Measurements from ENCODE around the gene HLA-DQA2. TPM values are rescaled to one million over a fixed set of nuclear protein-coding genes. Genes with fewer than 3 reads are reported as not detected.

HLA-DQA2 gene
- total RNA-seq, 4 donors from 2014 or later = 0.65 to 4.6 (median 1.7) TPM; not detected in 1

- TF ChIP-seq, protein P1, sequence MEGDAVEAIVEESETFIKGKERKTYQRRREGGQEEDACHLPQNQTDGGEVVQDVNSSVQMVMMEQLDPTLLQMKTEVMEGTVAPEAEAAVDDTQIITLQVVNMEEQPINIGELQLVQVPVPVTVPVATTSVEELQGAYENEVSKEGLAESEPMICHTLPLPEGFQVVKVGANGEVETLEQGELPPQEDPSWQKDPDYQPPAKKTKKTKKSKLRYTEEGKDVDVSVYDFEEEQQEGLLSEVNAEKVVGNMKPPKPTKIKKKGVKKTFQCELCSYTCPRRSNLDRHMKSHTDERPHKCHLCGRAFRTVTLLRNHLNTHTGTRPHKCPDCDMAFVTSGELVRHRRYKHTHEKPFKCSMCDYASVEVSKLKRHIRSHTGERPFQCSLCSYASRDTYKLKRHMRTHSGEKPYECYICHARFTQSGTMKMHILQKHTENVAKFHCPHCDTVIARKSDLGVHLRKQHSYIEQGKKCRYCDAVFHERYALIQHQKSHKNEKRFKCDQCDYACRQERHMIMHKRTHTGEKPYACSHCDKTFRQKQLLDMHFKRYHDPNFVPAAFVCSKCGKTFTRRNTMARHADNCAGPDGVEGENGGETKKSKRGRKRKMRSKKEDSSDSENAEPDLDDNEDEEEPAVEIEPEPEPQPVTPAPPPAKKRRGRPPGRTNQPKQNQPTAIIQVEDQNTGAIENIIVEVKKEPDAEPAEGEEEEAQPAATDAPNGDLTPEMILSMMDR (IDR thresholded peaks at IDR 0.05; ENCODE audit: low read depth) = no peak
Measured at GRCh38 chr6:32716396-32716795, 24.8 kb upstream of the HLA-DQA2 start.

GRCh38 chr6:32718879-32719278, 22.3 kb upstream of the HLA-DQA2 start:
- TF ChIP-seq, protein P1 (IDR thresholded peaks at IDR 0.05; ENCODE audit: low read depth) = no peak

DNA sequence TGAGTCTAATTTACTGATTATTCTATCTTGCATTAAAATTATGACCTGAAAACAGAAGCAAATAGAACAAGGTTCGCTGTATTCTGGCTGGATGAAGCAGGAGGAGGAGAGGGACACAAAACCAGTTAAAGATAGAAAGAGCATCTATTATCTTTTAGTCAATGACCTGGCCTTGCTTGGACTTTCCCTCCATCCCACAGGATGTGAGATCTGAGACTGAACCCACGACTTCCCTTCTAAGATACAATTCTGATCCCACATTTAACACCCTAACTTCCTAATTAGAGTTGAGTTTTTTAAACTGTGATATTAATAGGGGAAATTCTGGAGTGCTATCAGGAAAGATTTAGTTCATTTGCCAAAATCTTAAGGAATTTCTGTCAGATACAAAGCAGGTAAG, 3.1 kb upstream of the HLA-DQA2 start:
- TF ChIP-seq, protein P1 (IDR thresholded peaks at IDR 0.05; ENCODE audit: low read depth) = no peak

GRCh38 chr6:32742374-32742773, 1.2 kb downstream of the HLA-DQA2 start:
- TF ChIP-seq, protein P1 (IDR thresholded peaks at IDR 0.05; ENCODE audit: low read depth) = no peak

DNA sequence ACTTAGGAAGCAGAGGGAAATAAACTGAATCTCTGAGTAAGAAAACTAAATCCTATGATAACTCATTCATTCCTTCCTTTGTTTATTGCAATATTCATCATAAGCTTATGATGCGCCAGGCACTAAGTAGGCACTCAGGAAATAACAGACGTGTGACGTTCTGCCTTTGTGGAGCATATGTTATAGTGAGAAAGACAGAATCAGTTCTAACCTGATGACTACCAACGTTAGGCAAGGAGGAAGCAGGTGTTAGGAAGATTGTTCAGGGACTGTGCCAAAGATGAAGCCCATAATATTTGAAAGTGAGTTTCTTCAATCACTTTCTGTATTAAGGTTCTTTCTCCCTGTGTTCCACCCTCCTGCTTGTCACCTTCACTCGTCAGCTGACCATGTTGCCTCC, 3.6 kb downstream of the HLA-DQA2 start:
- TF ChIP-seq, protein P1 (IDR thresholded peaks at IDR 0.05; ENCODE audit: low read depth) = no peak

- TF ChIP-seq, protein P1 (IDR thresholded peaks at IDR 0.05; ENCODE audit: low read depth) = no peak
Measured at GRCh38 chr6:32752580-32752979, 11.4 kb downstream of the HLA-DQA2 start.

- TF ChIP-seq, protein P1 (IDR thresholded peaks at IDR 0.05; ENCODE audit: low read depth) = no peak
Measured at GRCh38 chr6:32759669-32760068, 18.5 kb downstream of the HLA-DQA2 start.
